B cell (primary cell): ENCODE results near the gene TMSB4X. TPM values are rescaled to one million over a fixed set of nuclear protein-coding genes. Genes with fewer than 3 reads are reported as not detected.
A peak's percentile ranks its signal among the peaks of the same experiment; 100 is the strongest.

Experiments used
- ATAC-seq: fragments of 200-7000 bp; cut with Tn5 transposase; one replicate; pipeline ENCODE4 v1.10.0; 2021; ENCODE audit warnings: low read depth, mild to moderate bottlenecking, moderate number of reproducible peaks, moderate library complexity
- CTCF ChIA-PET: fragments of 350-600 bp; sonication (Branson Sonifier 250); formaldehyde crosslinking; loops from one replicate; lab custom pipeline; 2021; ENCODE audit warnings: antibody characterized with exemption, inconsistent platforms; lab: Charles Lee
- POLR2A ChIA-PET: fragments of 350-600 bp; sonication (Branson Sonifier 250); formaldehyde crosslinking; loops from one replicate; lab custom pipeline; 2021; ENCODE audit warnings: antibody characterized with exemption; lab: Charles Lee
- DNase-seq: peaks from one replicate; pipeline ENCODE4 v3.0.0; 2013
- H2AFZ ChIP-seq: 2 replicates; pipeline ENCODE4 v1.6.1; 2012; ENCODE audit warnings: mild to moderate bottlenecking, low read depth, low read length; ENCODE audit not compliant: insufficient read depth, poor library complexity, severe bottlenecking
- H3K27ac ChIP-seq, 2 donors: 1 replicate in 1 of 2; 2 replicates in 1 of 2; pipeline ENCODE4 v1.5.1; 2012 to 2013; ENCODE audit warnings: low read length in 2 of 2, mild to moderate bottlenecking in 2 of 2, moderate library complexity in 1 of 2
- H3K27me3 ChIP-seq, 4 experiments: fragments of 200-600 bp in 1 of 4; sonication (generic) in 1 of 4; replicated peaks in 1 of 4; 1 replicate in 2 of 4; 2 replicates in 2 of 4; pipeline versions ENCODE4 v1.6.1 to v1.7.0; 2013 to 2016; ENCODE audit warnings: low read length in 3 of 4, mild to moderate bottlenecking in 2 of 4, mixed read lengths in 1 of 4, moderate library complexity in 1 of 4; ENCODE audit not compliant: insufficient read depth in 4 of 4, control insufficient read depth in 3 of 4; ENCODE audit errors: control extremely low read depth in 1 of 4
- H3K36me3 ChIP-seq, 2 experiments: replicated peaks in 1 of 2; 1 replicate in 1 of 2; 2 replicates in 1 of 2; pipeline versions ENCODE4 v1.6.1 to v1.7.1; 2013; ENCODE audit warnings: low read length in 1 of 2; ENCODE audit not compliant: insufficient read depth in 2 of 2, control insufficient read depth in 1 of 2; ENCODE audit errors: control extremely low read depth in 1 of 2, extremely low read depth in 1 of 2
- H3K4me1 ChIP-seq, 2 donors: fragments of 200-600 bp in 1 of 2; sonication (generic) in 1 of 2; 1 replicate in 1 of 2; 2 replicates in 1 of 2; pipeline versions ENCODE4 v1.5.1 to v1.6.1; 2013 to 2017; ENCODE audit warnings: low read length in 2 of 2; ENCODE audit not compliant: control insufficient read depth in 2 of 2, insufficient read depth in 2 of 2
- H3K4me2 ChIP-seq: replicated peaks from 2 replicates; pipeline ENCODE3; 2012; ENCODE audit warnings: mild to moderate bottlenecking, low read depth, low read length; ENCODE audit not compliant: poor library complexity, severe bottlenecking
- H3K4me3 ChIP-seq, 5 experiments: fragments of 200-600 bp in 1 of 5; sonication (generic) in 1 of 5; 1 replicate in 3 of 5; 2 replicates in 2 of 5; pipeline versions ENCODE4 v1.5.1 to v1.7.0; 2011 to 2016; ENCODE audit warnings: low read length in 4 of 5, mild to moderate bottlenecking in 4 of 5, low read depth in 2 of 5, control low read depth in 1 of 5, moderate library complexity in 1 of 5; ENCODE audit not compliant: insufficient read depth in 1 of 5; ENCODE audit errors: control extremely low read depth in 1 of 5, extremely low read depth in 1 of 5
- H3K79me2 ChIP-seq: fragments of 200-600 bp; sonication (generic); one replicate; pipeline ENCODE4 v1.6.0; 2016; ENCODE audit warnings: low read length; ENCODE audit not compliant: control insufficient read depth, insufficient read depth
- H3K9ac ChIP-seq: fragments of 200-600 bp; sonication (generic); 2 replicates; pipeline ENCODE4 v1.6.1; 2017; ENCODE audit warnings: mild to moderate bottlenecking, low read length, moderate library complexity
- H3K9me3 ChIP-seq, 3 donors: one replicate each; pipeline versions ENCODE4 v1.6.1 to v1.7.1; 2013; ENCODE audit warnings: low read length in 2 of 3; ENCODE audit not compliant: control insufficient read depth in 2 of 3, insufficient read depth in 1 of 3; ENCODE audit errors: control extremely low read depth in 1 of 3
- H4K20me1 ChIP-seq: 2 replicates; pipeline ENCODE4 v1.6.0; 2012; ENCODE audit warnings: mild to moderate bottlenecking, low read length; ENCODE audit not compliant: insufficient read depth, control insufficient read depth, poor library complexity, severe bottlenecking
- H3K27ac Mint-ChIP-seq: one replicate; pipeline ENCODE4 v1.8.0; 2021; ENCODE audit warnings: mixed read lengths
- H3K27me3 Mint-ChIP-seq: one replicate; pipeline ENCODE4 v1.8.0; 2021; ENCODE audit warnings: mixed read lengths
- H3K4me1 Mint-ChIP-seq: one replicate; pipeline ENCODE4 v1.8.0; 2021; ENCODE audit warnings: mixed read lengths
- H3K4me3 Mint-ChIP-seq: one replicate; pipeline ENCODE4 v1.8.0; 2021; ENCODE audit warnings: mixed read lengths
- H3K9me3 Mint-ChIP-seq: one replicate; pipeline ENCODE4 v1.8.0; 2022; ENCODE audit warnings: mixed read lengths; ENCODE audit not compliant: insufficient read depth
- EZH2 ChIP-seq: IDR thresholded peaks from 2 replicates; pipeline ENCODE4 v1.6.1; 2012; ENCODE audit warnings: borderline replicate concordance, low read depth, mild to moderate bottlenecking, moderate library complexity, low read length; ENCODE audit not compliant: insufficient read depth, poor library complexity, severe bottlenecking
- WGBS: methylation state at CpG from one replicate; pipeline ENCODE4 v1.1.5; 2013; ENCODE audit warnings: missing lambda C conversion rate; ENCODE audit not compliant: insufficient coverage; 5-methylcytosine and 5-hydroxymethylcytosine counted together
- intact Hi-C: fragments of 100-400 bp; cut with micrococcal nuclease; formaldehyde crosslinking; loops from one replicate; pipeline ENCODE4 v1.10.0; 2022
- polyA plus RNA-seq: library from polyadenylated mRNA; depleted of rRNA; stranded (reverse); fragments of >200 nt; gene quantifications from 2 replicates; pipeline ENCODE4 v1.2.3, GENCODE V29; 2012
- total RNA-seq, 2 donors: library from RNA; stranded (reverse); fragments of 120-200 nt in 1 of 2; gene quantifications; 1 replicate in 1 of 2; 2 replicates in 1 of 2; pipeline versions ENCODE4 v1.2.3 to v1.2.4, GENCODE V29; 2013 to 2022
- TF ChIP-seq, protein P1 (sequence below): fragments of 200-600 bp; IDR thresholded peaks from one replicate; pipeline ENCODE4 v1.8.0; 2022; ENCODE audit warnings: antibody characterized with exemption, mild to moderate bottlenecking

The TMSB4X gene
- total and polyA plus RNA-seq, 2 donors (not counting 1 experiment from before 2014, with no cell fraction given): 2,550 to 4,850 TPM

DNA sequence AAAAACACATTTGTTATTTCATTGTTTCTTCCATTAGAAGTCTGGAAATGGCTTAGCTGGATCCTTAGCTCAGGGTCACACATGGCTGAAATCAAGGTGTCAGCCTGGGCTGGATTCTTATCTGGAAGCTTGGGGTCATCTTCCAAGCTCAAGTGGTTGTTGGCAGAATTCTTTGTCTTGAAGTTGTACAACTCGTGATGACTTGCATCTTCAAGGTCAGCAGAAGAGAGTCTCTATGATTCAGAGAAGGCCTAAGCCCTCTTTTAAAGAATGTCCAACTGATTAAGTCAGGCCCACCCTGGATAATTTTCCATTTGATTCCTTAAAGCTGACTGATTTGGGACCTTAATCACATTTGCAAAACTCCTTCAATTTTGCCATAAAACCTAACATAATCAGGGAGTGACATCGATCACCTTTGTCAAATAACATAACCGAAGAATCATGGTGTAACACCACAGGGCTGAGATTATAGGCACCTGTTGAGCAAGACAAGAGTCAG lies 22.1 kb downstream of the TMSB4X start:
- Histone ChIP-seq H2AFZ (no peak overlapping the region), H4K20me1 (no peaks in the 10 kb centered on the region), H3K4me3 (no peak overlapping the region), H3K36me3 (no peaks in the 10 kb centered on the region), H3K9ac (no peak overlapping the region), H3K27ac (no peak overlapping the region), H3K4me2 (no peak overlapping the region), H3K4me1 (peaks cover 39 to 43% of the 10 kb centered on the region in 2 donors), H3K79me2 (no peaks in the 10 kb centered on the region), H3K9me3 (no peaks in the 10 kb centered on the region), H3K27me3 (no peaks in the 10 kb centered on the region)
- Mint-ChIP-seq H3K27me3 (no peaks in the 10 kb centered on the region), H3K4me1 (peaks cover 41% of the 10 kb centered on the region), H3K27ac (peak overlapping the region; percentile 65), H3K9me3 (no peaks in the 10 kb centered on the region), H3K4me3 (no peak overlapping the region)
- POLR2A ChIA-PET: interaction anchor here (1.4 to 1.5 kb wide), 2 partner anchors 9 to 21 kb away, joined by 3 to 5 read pairs; no protein-coding TSS in a partner anchor
- 80% methylated on average over 1 of the region's 3 CpGs for WGBS
- CTCF ChIA-PET: interaction anchor here (1.2 to 1.5 kb wide), 2 partner anchors 50 to 95 kb away, joined by 3 to 5 read pairs; no protein-coding TSS in a partner anchor
- ATAC-seq: no peak
- DNase-seq: no peak
- TF ChIP-seq, protein P1, sequence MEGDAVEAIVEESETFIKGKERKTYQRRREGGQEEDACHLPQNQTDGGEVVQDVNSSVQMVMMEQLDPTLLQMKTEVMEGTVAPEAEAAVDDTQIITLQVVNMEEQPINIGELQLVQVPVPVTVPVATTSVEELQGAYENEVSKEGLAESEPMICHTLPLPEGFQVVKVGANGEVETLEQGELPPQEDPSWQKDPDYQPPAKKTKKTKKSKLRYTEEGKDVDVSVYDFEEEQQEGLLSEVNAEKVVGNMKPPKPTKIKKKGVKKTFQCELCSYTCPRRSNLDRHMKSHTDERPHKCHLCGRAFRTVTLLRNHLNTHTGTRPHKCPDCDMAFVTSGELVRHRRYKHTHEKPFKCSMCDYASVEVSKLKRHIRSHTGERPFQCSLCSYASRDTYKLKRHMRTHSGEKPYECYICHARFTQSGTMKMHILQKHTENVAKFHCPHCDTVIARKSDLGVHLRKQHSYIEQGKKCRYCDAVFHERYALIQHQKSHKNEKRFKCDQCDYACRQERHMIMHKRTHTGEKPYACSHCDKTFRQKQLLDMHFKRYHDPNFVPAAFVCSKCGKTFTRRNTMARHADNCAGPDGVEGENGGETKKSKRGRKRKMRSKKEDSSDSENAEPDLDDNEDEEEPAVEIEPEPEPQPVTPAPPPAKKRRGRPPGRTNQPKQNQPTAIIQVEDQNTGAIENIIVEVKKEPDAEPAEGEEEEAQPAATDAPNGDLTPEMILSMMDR: no peak
- no peak for TF ChIP-seq EZH2
- intact Hi-C loops: no loop called here

DNA sequence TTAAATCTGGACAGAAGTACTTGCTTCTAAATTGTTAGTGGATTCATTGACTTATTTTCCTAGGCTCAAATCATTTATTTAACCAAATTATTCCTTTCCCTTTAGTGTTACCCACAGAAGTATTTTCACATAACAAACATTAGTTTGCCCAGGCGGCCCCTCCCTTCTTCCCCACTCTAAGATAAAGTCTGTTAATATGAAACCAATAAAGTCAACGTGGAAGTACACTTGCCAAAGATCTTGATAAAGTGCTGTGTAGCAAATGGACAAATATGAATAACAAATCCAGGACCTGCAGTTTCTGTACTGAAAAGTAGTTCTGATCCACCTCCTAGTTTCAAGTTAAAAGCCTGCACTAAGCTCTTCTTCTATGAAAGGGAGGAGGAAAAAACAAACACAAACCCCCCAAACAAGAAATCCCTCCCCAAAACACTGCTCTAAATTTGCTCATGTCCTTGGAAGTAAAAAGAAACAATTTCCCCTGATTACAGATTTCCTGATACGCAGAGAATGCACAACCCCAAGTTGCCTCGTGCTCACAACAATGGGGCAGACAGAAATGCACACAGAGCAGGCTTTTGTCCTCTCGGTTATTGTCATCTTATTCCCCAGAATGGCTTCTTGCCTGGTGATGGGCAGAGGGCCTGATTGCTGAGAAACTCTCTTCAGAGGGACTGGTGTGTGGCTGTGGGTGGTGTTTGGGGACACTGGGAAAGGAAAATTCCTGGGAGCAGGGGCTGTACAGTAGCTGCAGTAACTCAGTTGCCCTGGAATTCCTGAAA lies 23.2 kb downstream of the TMSB4X start:
- no peak overlapping the region for H3K9ac ChIP-seq
- no peaks in the 10 kb centered on the region for H3K27me3 ChIP-seq
- H3K9me3 ChIP-seq: no peaks in the 10 kb centered on the region
- Mint-ChIP-seq H3K27ac (peak overlapping the region; percentile 90), H3K9me3 (no peaks in the 10 kb centered on the region), H3K27me3 (no peaks in the 10 kb centered on the region), H3K4me3 (peak overlapping the region; percentile 37), H3K4me1 (peaks cover 50% of the 10 kb centered on the region)
- H3K4me2 ChIP-seq: peak overlapping the region; percentile 23
- no peak for TF ChIP-seq EZH2
- TF ChIP-seq, protein P1: no peak
- H3K36me3 ChIP-seq: no peaks in the 10 kb centered on the region
- no CpG with 5 or more reads among the region's 5 CpGs for WGBS
- ATAC-seq (no peak), DNase-seq (no peak)
- H4K20me1 ChIP-seq: no peaks in the 10 kb centered on the region
- ChIA-PET CTCF (interaction anchor here (1.5 to 2.5 kb wide), 2 partner anchors 51 to 94 kb away, joined by 5 to 10 read pairs; no protein-coding TSS in a partner anchor), POLR2A (interaction anchor here (1.1 to 1.5 kb wide), 3 partner anchors 10 to 81 kb away, joined by 3 to 5 read pairs (median 3); no protein-coding TSS in a partner anchor)
- peak overlapping the region; percentile 32 for H2AFZ ChIP-seq
- peak overlapping the region; percentile 68 to 80 for H3K27ac ChIP-seq
- H3K79me2 ChIP-seq: no peaks in the 10 kb centered on the region
- no peak overlapping the region for H3K4me3 ChIP-seq
- intact Hi-C loops: no loop called here
- H3K4me1 ChIP-seq: peaks cover 48 to 53% of the 10 kb centered on the region in 2 donors
